H9 (cell line): ENCODE data around the gene NOTUM. TPM values are rescaled to one million over a fixed set of nuclear protein-coding genes. Genes with fewer than 3 reads are reported as not detected.

Experiments
- DNase-seq: peaks from one replicate; pipeline ENCODE4 v3.0.0-alpha.2; 2017
- H2AFZ ChIP-seq: one replicate; pipeline ENCODE4 v1.6.1; 2013; ENCODE audit warnings: mild to moderate bottlenecking, low read length, control low read depth, moderate library complexity
- H2AK5ac ChIP-seq: 2 replicates; pipeline ENCODE4 v1.6.1; 2013; ENCODE audit warnings: low read length, control low read depth, mixed read lengths; ENCODE audit not compliant: insufficient read length
- H2BK120ac ChIP-seq: one replicate; pipeline ENCODE4 v1.6.1; 2013; ENCODE audit warnings: low read depth, mild to moderate bottlenecking, low read length, control low read depth, inconsistent platforms; ENCODE audit not compliant: poor library complexity, severe bottlenecking
- H2BK12ac ChIP-seq: 2 replicates; pipeline ENCODE4 v1.6.1; 2013; ENCODE audit warnings: low read length, control low read depth, mixed read lengths, low read depth; ENCODE audit not compliant: insufficient read length
- H2BK15ac ChIP-seq: 2 replicates; pipeline ENCODE4 v1.6.1; 2013; ENCODE audit warnings: low read depth, low read length, control low read depth
- H2BK20ac ChIP-seq: one replicate; pipeline ENCODE4 v1.6.1; 2013; ENCODE audit warnings: low read depth, mild to moderate bottlenecking, low read length, control low read depth, inconsistent platforms; ENCODE audit not compliant: poor library complexity, severe bottlenecking
- H2BK5ac ChIP-seq: 2 replicates; pipeline ENCODE4 v1.6.1; 2013; ENCODE audit warnings: low read length, control low read depth, mixed read lengths; ENCODE audit not compliant: insufficient read length
- H3K14ac ChIP-seq: 2 replicates; pipeline ENCODE4 v1.6.1; 2013; ENCODE audit warnings: low read length, control low read depth; ENCODE audit not compliant: insufficient read depth
- H3K18ac ChIP-seq: 2 replicates; pipeline ENCODE4 v1.6.1; 2013; ENCODE audit warnings: low read depth, mild to moderate bottlenecking, mixed read lengths, low read length, control low read depth; ENCODE audit not compliant: insufficient read length
- H3K23ac ChIP-seq: 2 replicates; pipeline ENCODE4 v1.6.1; 2013; ENCODE audit warnings: low read length, control low read depth, mixed read lengths, low read depth; ENCODE audit not compliant: insufficient read length
- H3K23me2 ChIP-seq: 2 replicates; pipeline ENCODE4 v1.6.1; 2013; ENCODE audit warnings: low read depth, mild to moderate bottlenecking, mixed read lengths, low read length, control low read depth; ENCODE audit not compliant: insufficient read length, poor library complexity, severe bottlenecking
- H3K27ac ChIP-seq: 2 replicates; pipeline ENCODE4 v1.5.1; 2013; ENCODE audit warnings: low read length, control low read depth, mixed read lengths, low read depth; ENCODE audit not compliant: insufficient read length
- H3K27me3 ChIP-seq: 2 replicates; pipeline ENCODE4 v1.6.1; 2013; ENCODE audit warnings: low read length, control low read depth, inconsistent platforms; ENCODE audit not compliant: insufficient read depth
- H3K4ac ChIP-seq: 2 replicates; pipeline ENCODE4 v1.6.1; 2013; ENCODE audit warnings: low read depth, mild to moderate bottlenecking, control low read depth, inconsistent platforms, low read length, moderate library complexity
- H3K4me1 ChIP-seq: 2 replicates; pipeline ENCODE4 v1.6.1; 2013; ENCODE audit warnings: low read length, control low read depth, inconsistent platforms; ENCODE audit not compliant: insufficient read depth
- H3K4me2 ChIP-seq: 2 replicates; pipeline ENCODE4 v1.6.1; 2013; ENCODE audit warnings: low read length, control low read depth, mixed read lengths; ENCODE audit not compliant: insufficient read length, insufficient read depth
- H3K56ac ChIP-seq: 2 replicates; pipeline ENCODE4 v1.6.1; 2013; ENCODE audit warnings: low read depth, mild to moderate bottlenecking, mixed read lengths, low read length, control low read depth; ENCODE audit not compliant: insufficient read length
- H3K79me1 ChIP-seq: 2 replicates; pipeline ENCODE4 v1.6.1; 2013; ENCODE audit warnings: low read depth, mild to moderate bottlenecking, moderate library complexity, low read length, control low read depth, inconsistent platforms; ENCODE audit not compliant: insufficient read depth, poor library complexity, severe bottlenecking
- H3K79me2 ChIP-seq: 2 replicates; pipeline ENCODE4 v1.6.1; 2013; ENCODE audit warnings: low read length, control low read depth, inconsistent platforms; ENCODE audit not compliant: insufficient read depth
- H3K9ac ChIP-seq: 2 replicates; pipeline ENCODE4 v1.6.1; 2013; ENCODE audit warnings: low read length, control low read depth, mixed read lengths; ENCODE audit not compliant: insufficient read length; ENCODE audit errors: extremely low read depth
- H3K9me3 ChIP-seq: one replicate; pipeline ENCODE4 v1.6.1; 2013; ENCODE audit warnings: low read depth, low read length, inconsistent platforms; ENCODE audit not compliant: control insufficient read depth
- H3T11ph ChIP-seq: one replicate; pipeline ENCODE4 v1.6.1; 2013; ENCODE audit warnings: mild to moderate bottlenecking, low read length, control low read depth, inconsistent platforms
- H4K20me1 ChIP-seq: one replicate; pipeline ENCODE4 v1.6.1; 2013; ENCODE audit not compliant: control insufficient read depth, insufficient read length, insufficient read depth
- H4K5ac ChIP-seq: 2 replicates; pipeline ENCODE4 v1.6.1; 2013; ENCODE audit warnings: low read depth, mild to moderate bottlenecking, mixed read lengths, low read length, control low read depth; ENCODE audit not compliant: insufficient read length
- H4K8ac ChIP-seq: replicated peaks from 2 replicates; pipeline ENCODE4 v1.6.1; 2013; ENCODE audit warnings: low read length, control low read depth, mixed read lengths, low read depth; ENCODE audit not compliant: insufficient read length
- H4K91ac ChIP-seq: 2 replicates; pipeline ENCODE4 v1.6.1; 2013; ENCODE audit warnings: low read depth, mild to moderate bottlenecking, moderate library complexity, mixed read lengths, low read length, control low read depth; ENCODE audit not compliant: insufficient read length
- H3K27ac Mint-ChIP-seq, 3 experiments: 2 replicates in 2 of 3; 3 replicates in 1 of 3; pipeline ENCODE4 v1.8.0; 2020 to 2021; ENCODE audit warnings: mixed read lengths in 3 of 3, mild to moderate bottlenecking in 1 of 3, moderate library complexity in 1 of 3
- H3K27me3 Mint-ChIP-seq: 2 replicates; pipeline ENCODE4 v1.8.0; 2021; ENCODE audit warnings: low read depth, mild to moderate bottlenecking, moderate library complexity, mixed read lengths
- H3K36me3 Mint-ChIP-seq, 3 experiments: 2 replicates in 2 of 3; 3 replicates in 1 of 3; pipeline ENCODE4 v1.8.0; 2020 to 2021; ENCODE audit warnings: low read depth in 3 of 3, mixed read lengths in 3 of 3; ENCODE audit not compliant: insufficient read depth in 1 of 3
- H3K4me1 Mint-ChIP-seq, 2 experiments: 2 replicates each; pipeline ENCODE4 v1.8.0; 2020; ENCODE audit warnings: mixed read lengths in 2 of 2
- H3K4me3 Mint-ChIP-seq, 2 experiments: 2 replicates in 1 of 2; 3 replicates in 1 of 2; pipeline ENCODE4 v1.8.0; 2020 to 2021; ENCODE audit warnings: mild to moderate bottlenecking in 2 of 2, mixed read lengths in 2 of 2, moderate library complexity in 1 of 2
- H3K9me3 Mint-ChIP-seq, 2 experiments: 2 replicates in 1 of 2; 3 replicates in 1 of 2; pipeline ENCODE4 v1.8.0; 2020; ENCODE audit warnings: mild to moderate bottlenecking in 2 of 2, mixed read lengths in 2 of 2, moderate library complexity in 1 of 2
- CTCF ChIP-seq: fragments of 200-600 bp; sonication (generic); conservative IDR thresholded peaks from 3 replicates; pipeline ENCODE4 v1.8.0; 2021; ENCODE audit warnings: antibody characterized with exemption, mild to moderate bottlenecking
- WGBS: extraction: QIAGEN DNeasy Blood & Tissue Kit; methylation state at CpG from one replicate; pipeline ENCODE4 v1.1.7; 2013; ENCODE audit warnings: missing lambda C conversion rate, low lambda C conversion rate, mixed read lengths; ENCODE audit not compliant: insufficient read length; ENCODE audit errors: extremely low coverage; 5-methylcytosine and 5-hydroxymethylcytosine counted together
- total RNA-seq: library from RNA; stranded (reverse); gene quantifications from 2 replicates; pipeline ENCODE4 v1.2.1, GENCODE V29; 2021

NOTUM gene
- total RNA-seq, 1 experiment from 2014 or later, result 2.1 TPM

- no peak overlapping the region for H3K4me3 Mint-ChIP-seq
- Histone ChIP-seq H3K23ac (no peak overlapping the region), H3K23me2 (no peaks in the 10 kb centered on the region), H4K91ac (no peak overlapping the region), H3K79me2 (no peaks in the 10 kb centered on the region), H3K27me3 (no peaks in the 10 kb centered on the region), H2BK120ac (no peak overlapping the region), H3K27ac (no peak overlapping the region), H3T11ph (no peak overlapping the region), H4K8ac (no peak overlapping the region), H3K18ac (no peak overlapping the region), H4K20me1 (no peaks in the 10 kb centered on the region), H2BK12ac (no peak overlapping the region), H3K9me3 (no peaks in the 10 kb centered on the region), H3K14ac (no peak overlapping the region), H2AK5ac (no peak overlapping the region), H3K79me1 (no peaks in the 10 kb centered on the region), H2BK15ac (no peak overlapping the region), H3K4ac (no peak overlapping the region), H2AFZ (no peak overlapping the region), H2BK5ac (no peak overlapping the region), H2BK20ac (no peak overlapping the region), H3K4me2 (no peak overlapping the region), H3K56ac (no peak overlapping the region), H4K5ac (no peak overlapping the region), H3K4me1 (no peaks in the 10 kb centered on the region), H3K9ac (no peak overlapping the region)
- no peak for DNase-seq
- no peaks in the 10 kb centered on the region; the same call in 1 of the 2 replicates for H3K27me3 Mint-ChIP-seq
- H3K9me3 Mint-ChIP-seq, result no peaks in the 10 kb centered on the region
- no peaks in the 10 kb centered on the region for H3K4me1 Mint-ChIP-seq
- H3K27ac Mint-ChIP-seq, result no peak overlapping the region
- WGBS, result no CpG with 5 or more reads among the region's 6 CpGs
- no peak for TF ChIP-seq CTCF
- no peaks in the 10 kb centered on the region for H3K36me3 Mint-ChIP-seq
Measured at GRCh38 chr17:82007228-82007494, 46.2 kb upstream of the NOTUM start.
